ENCODE results near the gene ELF1.

Gene ELF1

DNA sequence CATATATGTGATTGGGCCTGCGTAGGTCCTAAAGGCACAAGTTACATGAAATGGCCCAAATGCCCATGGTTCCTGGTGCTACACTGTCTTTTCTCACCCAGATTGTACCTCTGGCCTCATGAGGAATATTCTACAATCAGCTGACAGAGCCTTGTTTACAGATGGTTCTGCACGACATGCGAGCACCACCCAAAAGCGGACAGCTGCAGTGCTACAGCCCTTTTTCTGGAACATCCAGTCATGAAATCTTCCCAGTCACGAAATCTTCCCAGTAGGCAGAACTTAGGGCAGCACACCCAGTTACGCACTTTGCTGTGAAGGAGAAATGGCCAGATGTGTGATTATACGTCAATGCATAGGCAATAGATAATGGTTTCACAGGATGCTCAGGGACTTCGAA lies 7.7 kb upstream of the ELF1 start:
- TF ChIP-seq, protein P1, sequence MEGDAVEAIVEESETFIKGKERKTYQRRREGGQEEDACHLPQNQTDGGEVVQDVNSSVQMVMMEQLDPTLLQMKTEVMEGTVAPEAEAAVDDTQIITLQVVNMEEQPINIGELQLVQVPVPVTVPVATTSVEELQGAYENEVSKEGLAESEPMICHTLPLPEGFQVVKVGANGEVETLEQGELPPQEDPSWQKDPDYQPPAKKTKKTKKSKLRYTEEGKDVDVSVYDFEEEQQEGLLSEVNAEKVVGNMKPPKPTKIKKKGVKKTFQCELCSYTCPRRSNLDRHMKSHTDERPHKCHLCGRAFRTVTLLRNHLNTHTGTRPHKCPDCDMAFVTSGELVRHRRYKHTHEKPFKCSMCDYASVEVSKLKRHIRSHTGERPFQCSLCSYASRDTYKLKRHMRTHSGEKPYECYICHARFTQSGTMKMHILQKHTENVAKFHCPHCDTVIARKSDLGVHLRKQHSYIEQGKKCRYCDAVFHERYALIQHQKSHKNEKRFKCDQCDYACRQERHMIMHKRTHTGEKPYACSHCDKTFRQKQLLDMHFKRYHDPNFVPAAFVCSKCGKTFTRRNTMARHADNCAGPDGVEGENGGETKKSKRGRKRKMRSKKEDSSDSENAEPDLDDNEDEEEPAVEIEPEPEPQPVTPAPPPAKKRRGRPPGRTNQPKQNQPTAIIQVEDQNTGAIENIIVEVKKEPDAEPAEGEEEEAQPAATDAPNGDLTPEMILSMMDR (conservative IDR thresholded peaks at IDR 0.05; ENCODE audit: low read depth, low read length) = no peak
- no peak for DNase-seq (ENCODE audit: low read depth)
- H3K4me3 ChIP-seq (ENCODE audit: low read length) = no peak overlapping the region

DNA sequence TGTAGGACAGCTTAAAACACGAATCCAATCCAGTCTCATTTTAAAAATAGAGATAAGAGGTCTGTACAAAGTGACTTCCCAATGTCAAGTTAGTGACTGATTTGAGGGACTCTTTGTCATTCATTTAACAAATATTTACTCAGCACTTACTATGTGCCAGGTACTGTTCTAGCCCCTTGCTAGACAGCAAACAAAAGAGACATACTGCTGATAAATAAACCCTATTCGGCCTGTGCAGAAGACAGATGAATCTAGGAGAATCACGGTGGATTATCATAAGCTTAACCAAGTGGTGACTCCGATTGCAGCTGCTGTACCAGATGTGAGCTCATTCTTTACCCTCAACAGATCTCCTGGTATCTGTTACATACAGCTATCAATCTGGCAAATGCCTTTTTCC lies 6.4 kb upstream of the ELF1 start:
- TF ChIP-seq, protein P1 (conservative IDR thresholded peaks at IDR 0.05; ENCODE audit: low read depth, low read length) = no peak
- DNase-seq (ENCODE audit: low read depth) = no peak
- no peak overlapping the region for H3K4me3 ChIP-seq (ENCODE audit: low read length)

DNA sequence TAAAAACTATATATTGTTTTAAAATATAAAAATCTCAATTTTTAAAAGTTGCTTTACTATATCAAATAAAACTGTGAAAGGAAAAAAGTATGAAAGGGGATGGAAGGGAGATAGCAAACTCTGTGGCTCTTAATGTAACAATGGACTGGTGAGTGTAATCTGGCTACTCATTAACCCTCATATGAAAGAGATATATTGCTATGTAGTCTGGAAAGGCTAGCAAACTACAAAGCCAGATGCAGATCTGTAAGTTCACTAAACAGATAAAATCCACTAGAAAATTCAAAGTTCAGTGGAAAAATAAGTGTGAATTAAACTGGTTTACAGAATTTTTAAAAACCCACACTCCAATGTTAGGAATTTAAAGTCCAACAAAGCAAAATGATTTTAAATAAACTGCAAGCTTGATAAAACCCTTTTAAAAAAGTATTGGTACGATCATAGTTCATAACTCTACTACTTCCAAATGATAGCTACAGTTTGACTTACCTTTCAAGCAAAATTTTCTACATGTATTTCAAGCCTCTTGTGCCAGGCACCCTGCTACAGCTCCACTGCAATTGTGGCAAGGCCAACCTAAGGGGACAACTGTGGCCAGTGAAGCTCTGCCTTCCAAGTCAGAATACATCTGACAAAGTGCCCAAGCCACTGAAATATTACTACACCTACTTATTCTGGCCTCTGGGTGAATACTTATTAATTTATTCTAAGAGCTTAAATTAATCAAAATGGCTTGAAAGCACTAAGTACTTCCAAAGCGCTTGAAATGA lies 647 bp upstream of the ELF1 start:
- DNase-seq (ENCODE audit: low read depth) = no peak
- TF ChIP-seq, protein P1 (conservative IDR thresholded peaks at IDR 0.05; ENCODE audit: low read depth, low read length) = no peak
- H3K4me3 ChIP-seq (ENCODE audit: low read length) = no peak overlapping the region

DNA sequence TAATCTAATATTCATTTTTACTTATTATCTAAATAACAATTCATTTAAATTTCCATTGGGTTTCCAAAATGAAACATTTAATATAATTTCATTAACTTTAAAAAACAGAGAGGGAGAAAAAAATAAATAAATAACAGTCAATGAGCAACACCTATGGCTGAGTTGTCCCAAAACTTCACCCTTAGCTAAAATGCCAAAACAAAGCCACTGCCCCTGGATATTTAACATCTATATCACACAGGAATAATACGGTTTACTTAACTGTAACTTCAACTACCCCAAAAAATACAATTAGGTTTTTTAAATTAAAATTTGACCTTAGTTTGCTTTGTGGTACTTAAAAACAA lies 541 bp downstream of the ELF1 start:
- H3K4me3 ChIP-seq (ENCODE audit: low read length) = peak overlapping the region; percentile 24

DNA sequence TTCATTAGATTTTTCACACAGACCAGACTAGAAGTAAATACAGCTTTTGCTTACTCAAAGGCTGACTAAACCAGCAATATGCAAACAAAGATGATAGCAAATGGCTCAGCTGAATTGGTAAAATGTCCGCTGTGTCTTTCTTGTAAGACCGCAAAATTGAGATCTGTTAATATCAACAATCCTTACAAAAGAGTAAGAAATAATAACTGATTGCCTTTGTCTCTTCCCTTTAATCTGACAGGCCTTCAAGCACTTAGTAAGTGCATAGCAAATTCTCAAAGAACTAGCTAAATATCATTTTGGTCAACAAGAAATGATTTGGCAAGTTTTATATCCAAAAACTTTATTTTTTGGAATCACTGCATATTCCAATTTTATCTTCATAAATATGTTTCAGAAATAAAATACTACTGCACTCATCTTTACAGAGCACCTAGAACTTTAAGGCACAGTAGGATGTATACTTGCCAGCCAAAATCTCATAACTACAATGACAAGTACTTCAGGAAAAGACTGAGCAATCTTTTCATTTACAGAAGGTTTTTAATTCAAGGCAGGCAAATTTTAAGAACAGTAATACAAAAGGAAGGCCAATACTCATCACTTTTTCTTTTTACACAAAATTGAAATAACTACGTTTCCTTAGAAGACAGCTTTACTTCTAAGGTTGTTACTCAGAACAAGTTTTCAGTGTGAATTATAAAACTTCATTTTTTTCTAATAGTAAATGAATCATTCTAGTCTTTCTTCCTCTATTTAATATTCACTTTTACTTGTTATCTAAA lies 1.1 kb downstream of the ELF1 start:
- TF ChIP-seq, protein P1 (conservative IDR thresholded peaks at IDR 0.05; ENCODE audit: low read depth, low read length) = no peak
- H3K4me3 ChIP-seq (ENCODE audit: low read length) = no peak overlapping the region
- DNase-seq (ENCODE audit: low read depth) = no peak

More for the DNA sequence above, 541 bp downstream of the ELF1 start:
- no peak for DNase-seq (ENCODE audit: low read depth)
- TF ChIP-seq, protein P1 (conservative IDR thresholded peaks at IDR 0.05; ENCODE audit: low read depth, low read length) = no peak

DNA sequence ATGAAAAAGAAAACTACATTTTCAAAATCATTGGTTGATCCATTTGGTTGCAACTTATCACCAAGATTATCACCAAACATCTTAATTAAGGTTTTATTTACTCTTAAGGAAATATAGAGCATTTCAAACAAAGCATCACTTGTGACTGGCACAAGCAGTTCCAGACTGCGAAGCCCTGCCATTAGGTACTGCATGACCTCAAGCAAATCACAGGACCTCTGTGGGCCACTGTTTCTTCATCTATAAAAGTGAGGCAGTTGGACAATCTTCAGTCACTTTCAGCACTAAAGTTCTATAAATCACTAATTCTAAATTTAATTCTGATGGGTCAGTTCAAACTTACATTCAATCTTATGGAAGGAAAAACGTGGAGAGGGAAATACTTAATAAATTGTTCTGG lies 2.0 kb downstream of the ELF1 start:
- no peak for DNase-seq (ENCODE audit: low read depth)
- TF ChIP-seq, protein P1 (conservative IDR thresholded peaks at IDR 0.05; ENCODE audit: low read depth, low read length) = no peak
- no peak overlapping the region for H3K4me3 ChIP-seq (ENCODE audit: low read length)

DNA sequence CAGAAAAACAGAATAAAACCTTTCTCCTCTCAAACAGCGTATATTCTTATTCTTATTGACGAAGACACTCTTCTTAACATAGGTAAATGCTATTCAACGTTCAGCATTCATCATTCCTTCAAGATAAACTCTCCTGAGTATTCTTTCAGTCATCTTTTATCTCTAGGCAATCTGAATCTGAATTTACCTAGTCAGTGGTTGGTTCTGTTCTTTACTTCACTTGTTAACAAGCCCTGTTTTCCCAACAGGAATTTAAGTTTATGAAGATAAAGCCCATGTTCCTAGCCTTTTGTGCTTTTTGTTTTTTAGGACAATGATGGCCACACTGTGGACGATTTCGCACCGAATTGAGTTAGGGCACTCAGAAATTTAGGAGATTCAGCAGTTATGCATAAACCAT lies 3.2 kb downstream of the ELF1 start:
- H3K4me3 ChIP-seq (ENCODE audit: low read length) = no peak overlapping the region
- DNase-seq (ENCODE audit: low read depth) = no peak
- TF ChIP-seq, protein P1 (conservative IDR thresholded peaks at IDR 0.05; ENCODE audit: low read depth, low read length) = no peak

Measured in retinal pigment epithelial cell (primary cell).